Spleen (tissue), 7 donors: ENCODE data around the gene SACM1L.

Source experiments
- POLR2A ChIP-seq, 3 donors: fragments of 450-650 bp; IDR thresholded peaks; one replicate each; pipeline ENCODE4 v1.5.1; 2017; ENCODE audit warnings: antibody characterized with exemption in 3 of 3, mild to moderate bottlenecking in 1 of 3
- POLR2AphosphoS5 ChIP-seq, 3 donors: sonication (generic); formaldehyde crosslinking; IDR thresholded peaks; one replicate each; pipeline ENCODE4 v1.5.1; 2017; ENCODE audit warnings: antibody characterized with exemption in 3 of 3
- TF ChIP-seq, protein P1 (sequence below), 11 experiments: fragments of 200-600 bp in 7 of 11; fragments of 450-650 bp in 4 of 11; sonication (generic) in 4 of 11; IDR thresholded peaks in 8 of 11; conservative IDR thresholded peaks in 3 of 11; 1 replicate in 7 of 11; 2 replicates in 4 of 11; pipeline versions ENCODE4 v1.4.0 to v1.8.0; 2016 to 2021; ENCODE audit warnings: antibody characterized with exemption in 11 of 11, inconsistent platforms in 4 of 11, mild to moderate bottlenecking in 1 of 11
- donor health status: DM: no; HTN: no; CAD: no; lungs with moderate emphysema.
- donor health status: DM: no; HTN: no; CAD: no.
- donor health status: DM: no; HTN: no; CAD: no.

GRCh38 chr3:45655906-45656305 is 33.3 kb upstream of the SACM1L start:
- TF ChIP-seq POLR2A (IDR thresholded peaks at IDR 0.05) (no peak), POLR2AphosphoS5 (IDR thresholded peaks at IDR 0.05) (no peak)
- TF ChIP-seq, protein P1, sequence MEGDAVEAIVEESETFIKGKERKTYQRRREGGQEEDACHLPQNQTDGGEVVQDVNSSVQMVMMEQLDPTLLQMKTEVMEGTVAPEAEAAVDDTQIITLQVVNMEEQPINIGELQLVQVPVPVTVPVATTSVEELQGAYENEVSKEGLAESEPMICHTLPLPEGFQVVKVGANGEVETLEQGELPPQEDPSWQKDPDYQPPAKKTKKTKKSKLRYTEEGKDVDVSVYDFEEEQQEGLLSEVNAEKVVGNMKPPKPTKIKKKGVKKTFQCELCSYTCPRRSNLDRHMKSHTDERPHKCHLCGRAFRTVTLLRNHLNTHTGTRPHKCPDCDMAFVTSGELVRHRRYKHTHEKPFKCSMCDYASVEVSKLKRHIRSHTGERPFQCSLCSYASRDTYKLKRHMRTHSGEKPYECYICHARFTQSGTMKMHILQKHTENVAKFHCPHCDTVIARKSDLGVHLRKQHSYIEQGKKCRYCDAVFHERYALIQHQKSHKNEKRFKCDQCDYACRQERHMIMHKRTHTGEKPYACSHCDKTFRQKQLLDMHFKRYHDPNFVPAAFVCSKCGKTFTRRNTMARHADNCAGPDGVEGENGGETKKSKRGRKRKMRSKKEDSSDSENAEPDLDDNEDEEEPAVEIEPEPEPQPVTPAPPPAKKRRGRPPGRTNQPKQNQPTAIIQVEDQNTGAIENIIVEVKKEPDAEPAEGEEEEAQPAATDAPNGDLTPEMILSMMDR (IDR thresholded peaks at IDR 0.05 in 8 of 11, conservative IDR thresholded peaks at IDR 0.05 in 3 of 11), result no peak
